GM19240 (cell line): ENCODE data around the gene FAM53A.

Experiments used
- DNase-seq: peaks from one replicate; pipeline ENCODE4 v3.0.0; 2011; ENCODE audit warnings: low spot score; ENCODE audit not compliant: insufficient read length

FAM53A gene

GRCh38 chr4:1660948-1661677 is 23.0 kb downstream of the FAM53A start:
- DNase-seq, result no peak

- no peak for DNase-seq
These were observed 24.7 kb downstream of the FAM53A start for GRCh38 chr4:1659104-1660043.

GRCh38 chr4:1658581-1658980 is 25.5 kb downstream of the FAM53A start:
- no peak for DNase-seq

- no peak for DNase-seq
These were observed 26.0 kb downstream of the FAM53A start for GRCh38 chr4:1658146-1658545.

- DNase-seq, result no peak
These were observed 27.1 kb downstream of the FAM53A start for GRCh38 chr4:1656986-1657385.

GRCh38 chr4:1656132-1656531 is 28.0 kb downstream of the FAM53A start:
- no peak for DNase-seq

GRCh38 chr4:1655676-1656075 is 28.4 kb downstream of the FAM53A start:
- no peak for DNase-seq

GRCh38 chr4:1655081-1655480 is 29.0 kb downstream of the FAM53A start:
- no peak for DNase-seq

- no peak for DNase-seq
These were observed 29.7 kb downstream of the FAM53A start for GRCh38 chr4:1654216-1654955.

GRCh38 chr4:1653776-1654175 is 30.3 kb downstream of the FAM53A start:
- DNase-seq, result no peak

- DNase-seq, result no peak
These were observed 32.0 kb downstream of the FAM53A start for GRCh38 chr4:1652088-1652487.

- no peak for DNase-seq
These were observed 32.5 kb downstream of the FAM53A start for GRCh38 chr4:1651609-1652008.

- no peak for DNase-seq
These were observed 35.2 kb downstream of the FAM53A start for GRCh38 chr4:1648962-1649361.

- no peak for DNase-seq
These were observed 36.7 kb downstream of the FAM53A start for GRCh38 chr4:1647432-1647831.

- DNase-seq, result no peak
These were observed 37.4 kb downstream of the FAM53A start for GRCh38 chr4:1646690-1647089.

GRCh38 chr4:1644891-1645657 is 39.0 kb downstream of the FAM53A start:
- no peak for DNase-seq

GRCh38 chr4:1643971-1644735 is 40.0 kb downstream of the FAM53A start:
- no peak for DNase-seq

GRCh38 chr4:1642196-1642951 is 41.7 kb downstream of the FAM53A start:
- DNase-seq, result no peak

- DNase-seq, result no peak
These were observed 42.4 kb downstream of the FAM53A start for GRCh38 chr4:1641671-1642070.
